NCI-H345 treated with DMSO at 0.1 percent for 48 hours (cell line): ENCODE measurements around the gene SCG5.

Source experiments
- DNase-seq: peaks from one replicate; lab custom pipeline; 2025; ENCODE audit not compliant: unreplicated experiment; lab: John Stamatoyannopoulos, UW

Gene SCG5

DNA sequence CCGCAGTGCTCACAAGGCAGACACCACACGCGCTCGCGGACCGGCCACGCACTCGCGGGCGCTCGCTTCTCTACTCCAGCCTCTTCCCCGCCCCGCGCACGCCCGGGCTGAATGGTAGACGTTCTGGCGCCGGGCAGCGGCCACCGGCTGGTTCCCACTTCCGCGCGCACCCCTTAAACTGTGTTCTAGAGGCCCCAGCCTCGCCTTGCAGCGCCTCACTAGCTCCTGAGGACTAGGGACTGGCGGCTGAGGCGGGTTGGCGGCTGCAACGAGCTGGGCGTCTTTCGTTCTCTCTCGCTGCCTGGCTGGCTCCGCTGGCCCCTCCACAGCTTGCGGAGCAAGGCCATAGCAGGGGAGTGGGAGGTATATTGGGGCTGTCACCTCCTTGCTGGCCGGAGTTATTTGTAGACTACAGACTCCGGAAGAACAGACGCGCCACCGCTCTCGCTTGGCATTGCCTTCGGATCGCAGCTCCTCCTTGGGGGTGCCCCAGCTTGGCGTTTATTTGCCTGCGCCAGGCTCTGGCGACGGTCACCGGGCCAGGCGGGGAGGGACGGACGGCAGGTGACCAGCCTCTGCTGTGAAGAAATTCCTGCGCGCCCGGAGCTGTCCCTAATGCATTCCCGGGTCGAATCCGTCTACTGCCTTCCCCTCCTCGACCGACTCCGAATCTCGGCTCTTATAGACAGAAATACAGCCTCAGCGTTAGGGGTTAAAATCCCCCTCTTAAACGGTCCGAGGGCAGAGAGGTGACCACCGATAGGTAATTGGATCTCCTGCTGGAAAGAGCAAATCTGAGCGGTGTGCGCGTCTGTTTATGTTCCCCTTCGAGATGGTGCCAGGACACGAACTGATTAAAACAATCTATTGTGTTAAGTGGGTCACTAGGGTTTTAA is 77.6 kb downstream of the SCG5 start:
- no peak for DNase-seq

DNA sequence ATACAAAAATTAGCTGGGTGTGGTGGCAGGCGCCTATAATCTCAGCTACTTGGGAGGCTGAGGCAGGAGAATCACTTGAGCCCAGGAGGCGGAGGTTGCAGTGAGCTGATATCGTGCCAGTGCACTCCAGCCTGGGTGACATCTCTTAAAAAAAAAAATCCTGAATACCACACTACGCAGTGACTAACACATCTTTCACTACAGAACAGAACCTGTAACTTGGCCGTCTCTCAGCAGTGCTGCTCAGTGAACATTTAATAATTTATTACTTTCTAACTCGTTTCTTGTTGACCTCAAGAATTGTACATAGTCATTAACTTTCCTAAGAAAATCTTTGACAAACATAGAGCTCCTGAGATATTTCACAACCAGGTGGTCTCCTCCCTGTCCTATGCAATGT is 80.1 kb downstream of the SCG5 start:
- DNase-seq: no peak

DNA sequence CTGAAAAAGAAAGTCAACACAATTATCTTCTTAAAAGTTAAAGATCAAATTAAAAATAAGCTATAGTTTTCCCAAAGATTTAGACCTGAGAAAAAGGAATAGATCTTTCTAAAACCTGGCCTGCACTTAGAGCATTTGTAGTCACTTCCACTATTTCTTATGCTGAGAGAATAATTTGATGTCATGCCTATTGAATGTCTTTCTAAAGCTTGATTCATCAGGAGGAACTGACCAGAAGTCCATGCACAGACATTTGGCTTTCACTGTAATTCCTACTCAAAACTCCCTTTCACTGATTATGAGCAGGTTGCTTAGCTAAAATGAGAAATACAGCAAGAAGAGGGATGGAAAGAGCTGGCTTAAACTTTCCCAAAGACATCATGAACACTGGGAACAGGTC is 80.6 kb downstream of the SCG5 start:
- no peak for DNase-seq

DNA sequence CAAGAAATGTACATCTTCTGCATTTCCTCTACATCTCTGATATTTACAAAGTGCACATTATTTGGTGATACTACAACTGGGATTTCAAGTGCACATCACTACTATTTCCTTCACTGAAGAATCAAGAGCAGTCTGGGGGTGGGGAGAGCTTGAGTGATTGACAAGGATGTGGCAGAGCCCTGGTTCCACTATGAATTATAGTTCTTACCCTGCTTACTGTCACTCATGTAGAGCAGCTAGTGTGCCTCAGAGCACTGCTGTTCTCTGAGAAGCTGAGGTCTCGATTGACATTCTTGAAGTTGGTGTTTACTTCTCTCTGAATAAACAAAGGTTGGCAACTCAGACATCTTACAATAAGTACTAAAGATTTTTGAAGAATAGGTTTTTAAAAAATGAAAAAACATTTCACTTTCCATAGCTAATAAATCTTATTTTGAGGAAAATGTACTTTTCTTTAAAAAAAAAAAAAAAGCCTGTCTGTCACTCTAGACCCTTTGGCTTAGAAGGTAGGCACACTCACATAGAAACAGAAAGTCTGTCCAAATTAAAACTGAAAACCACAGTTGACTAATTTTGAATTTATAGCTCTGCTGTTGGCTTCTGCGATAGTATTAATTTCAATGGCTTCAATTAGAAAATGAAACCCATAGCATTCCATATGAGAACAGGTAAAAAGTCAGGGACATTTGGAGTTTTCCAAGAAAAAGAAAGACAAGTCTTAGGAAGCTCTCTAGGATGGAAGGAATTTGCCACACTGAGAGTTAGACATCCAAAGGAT is 81.8 kb downstream of the SCG5 start:
- DNase-seq: no peak

DNA sequence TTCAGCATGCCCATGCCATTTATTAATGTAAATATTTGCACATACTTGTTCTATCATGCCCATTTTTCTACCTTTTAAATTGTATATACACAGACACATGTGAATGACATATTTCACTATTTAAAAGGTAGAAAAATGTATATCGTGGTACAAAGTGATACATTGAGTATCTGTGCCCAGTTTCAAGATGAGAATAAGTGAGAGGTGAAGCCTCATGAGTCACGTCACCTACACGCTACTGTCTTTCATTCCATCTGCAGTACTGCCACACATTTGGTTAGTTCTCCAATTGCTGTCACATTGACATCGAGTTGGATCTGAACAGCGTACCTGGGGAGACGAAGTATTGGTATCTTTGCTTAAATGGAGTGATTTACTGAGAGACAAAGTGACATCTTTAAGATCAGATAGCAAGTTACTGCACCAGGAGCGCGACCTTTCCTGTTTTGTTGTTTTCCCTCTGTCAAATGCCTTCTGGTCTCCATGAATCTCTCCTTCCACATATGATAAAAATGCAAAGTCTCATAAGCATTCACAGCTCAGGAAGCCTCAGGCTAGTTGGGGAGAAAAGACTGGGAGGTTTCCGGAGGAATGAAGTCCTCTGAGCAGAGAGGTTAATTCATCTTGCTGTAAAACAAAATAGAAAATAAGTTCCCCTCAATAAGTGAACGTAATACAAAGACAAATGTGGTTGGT is 88.3 kb downstream of the SCG5 start:
- DNase-seq: no peak

DNA sequence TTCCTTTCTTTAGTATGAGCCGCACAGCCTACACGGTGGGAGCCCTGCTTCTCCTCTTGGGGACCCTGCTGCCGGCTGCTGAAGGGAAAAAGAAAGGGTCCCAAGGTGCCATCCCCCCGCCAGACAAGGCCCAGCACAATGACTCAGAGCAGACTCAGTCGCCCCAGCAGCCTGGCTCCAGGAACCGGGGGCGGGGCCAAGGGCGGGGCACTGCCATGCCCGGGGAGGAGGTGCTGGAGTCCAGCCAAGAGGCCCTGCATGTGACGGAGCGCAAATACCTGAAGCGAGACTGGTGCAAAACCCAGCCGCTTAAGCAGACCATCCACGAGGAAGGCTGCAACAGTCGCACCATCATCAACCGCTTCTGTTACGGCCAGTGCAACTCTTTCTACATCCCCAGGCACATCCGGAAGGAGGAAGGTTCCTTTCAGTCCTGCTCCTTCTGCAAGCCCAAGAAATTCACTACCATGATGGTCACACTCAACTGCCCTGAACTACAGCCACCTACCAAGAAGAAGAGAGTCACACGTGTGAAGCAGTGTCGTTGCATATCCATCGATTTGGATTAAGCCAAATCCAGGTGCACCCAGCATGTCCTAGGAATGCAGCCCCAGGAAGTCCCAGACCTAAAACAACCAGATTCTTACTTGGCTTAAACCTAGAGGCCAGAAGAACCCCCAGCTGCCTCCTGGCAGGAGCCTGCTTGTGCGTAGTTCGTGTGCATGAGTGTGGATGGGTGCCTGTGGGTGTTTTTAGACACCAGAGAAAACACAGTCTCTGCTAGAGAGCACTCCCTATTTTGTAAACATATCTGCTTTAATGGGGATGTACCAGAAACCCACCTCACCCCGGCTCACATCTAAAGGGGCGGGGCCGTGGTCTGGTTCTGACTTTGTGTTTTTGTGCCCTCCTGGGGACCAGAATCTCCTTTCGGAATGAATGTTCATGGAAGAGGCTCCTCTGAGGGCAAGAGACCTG is 89.5 kb downstream of the SCG5 start:
- no peak for DNase-seq

DNA sequence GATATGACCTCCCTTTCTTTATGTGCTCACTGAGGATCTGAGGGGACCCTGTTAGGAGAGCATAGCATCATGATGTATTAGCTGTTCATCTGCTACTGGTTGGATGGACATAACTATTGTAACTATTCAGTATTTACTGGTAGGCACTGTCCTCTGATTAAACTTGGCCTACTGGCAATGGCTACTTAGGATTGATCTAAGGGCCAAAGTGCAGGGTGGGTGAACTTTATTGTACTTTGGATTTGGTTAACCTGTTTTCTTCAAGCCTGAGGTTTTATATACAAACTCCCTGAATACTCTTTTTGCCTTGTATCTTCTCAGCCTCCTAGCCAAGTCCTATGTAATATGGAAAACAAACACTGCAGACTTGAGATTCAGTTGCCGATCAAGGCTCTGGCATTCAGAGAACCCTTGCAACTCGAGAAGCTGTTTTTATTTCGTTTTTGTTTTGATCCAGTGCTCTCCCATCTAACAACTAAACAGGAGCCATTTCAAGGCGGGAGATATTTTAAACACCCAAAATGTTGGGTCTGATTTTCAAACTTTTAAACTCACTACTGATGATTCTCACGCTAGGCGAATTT is 91.2 kb downstream of the SCG5 start:
- no peak for DNase-seq

DNA sequence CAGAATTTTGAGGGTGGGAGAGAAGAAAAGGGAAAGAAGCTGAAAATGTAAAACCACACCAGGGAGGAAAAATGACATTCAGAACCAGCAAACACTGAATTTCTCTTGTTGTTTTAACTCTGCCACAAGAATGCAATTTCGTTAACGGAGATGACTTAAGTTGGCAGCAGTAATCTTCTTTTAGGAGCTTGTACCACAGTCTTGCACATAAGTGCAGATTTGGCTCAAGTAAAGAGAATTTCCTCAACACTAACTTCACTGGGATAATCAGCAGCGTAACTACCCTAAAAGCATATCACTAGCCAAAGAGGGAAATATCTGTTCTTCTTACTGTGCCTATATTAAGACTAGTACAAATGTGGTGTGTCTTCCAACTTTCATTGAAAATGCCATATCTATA is 91.8 kb downstream of the SCG5 start:
- no peak for DNase-seq

DNA sequence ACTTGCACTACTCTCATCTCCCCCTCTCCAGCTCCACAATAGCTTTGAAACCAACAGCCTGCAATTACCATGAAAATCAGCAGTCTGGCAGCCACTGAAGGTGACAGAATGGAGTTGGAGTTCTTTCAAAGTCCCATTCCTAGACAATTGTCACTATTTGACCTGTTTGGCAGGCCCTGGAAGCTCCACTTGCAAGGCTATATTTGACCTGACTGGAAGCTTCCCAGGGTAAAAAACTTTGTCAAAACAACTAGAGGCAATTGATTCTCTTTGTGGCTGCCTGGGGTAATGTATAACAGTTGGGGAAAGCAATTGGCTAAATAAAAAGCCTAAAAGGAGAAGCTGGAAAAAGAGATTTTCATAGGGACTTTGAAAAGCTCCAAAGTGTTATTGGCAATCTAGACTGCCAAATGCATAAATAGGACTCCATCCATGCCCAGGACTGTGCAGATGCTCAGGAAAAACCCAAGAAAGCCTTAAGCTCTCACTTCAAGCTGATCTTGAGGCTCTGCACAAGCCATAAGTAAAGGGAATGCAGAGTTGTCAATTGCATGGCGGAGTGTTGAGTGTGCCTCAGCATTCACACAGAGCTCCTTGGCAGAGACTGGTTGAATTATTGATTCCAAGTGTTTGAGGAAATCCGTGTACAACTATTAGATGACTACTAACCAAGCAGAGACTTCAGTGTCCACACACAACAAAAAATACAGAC is 94.6 kb downstream of the SCG5 start:
- DNase-seq: no peak

DNA sequence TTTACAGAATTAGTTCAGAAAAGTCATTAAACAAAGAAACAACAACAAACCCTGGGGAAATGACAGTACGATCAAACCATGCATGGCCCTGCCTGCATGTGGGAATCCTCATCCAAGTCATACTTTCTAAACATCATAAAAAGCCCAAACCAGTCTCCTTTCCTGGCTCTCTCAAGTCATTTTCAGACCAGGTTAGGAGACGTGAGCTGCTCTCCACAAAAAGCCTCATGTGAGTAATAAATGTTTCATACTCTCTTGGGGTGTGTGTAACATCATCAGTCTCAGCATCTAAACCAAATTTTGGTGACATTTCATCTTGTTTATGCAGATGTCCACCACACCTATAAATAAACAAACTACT is 95.2 kb downstream of the SCG5 start:
- DNase-seq: no peak

DNA sequence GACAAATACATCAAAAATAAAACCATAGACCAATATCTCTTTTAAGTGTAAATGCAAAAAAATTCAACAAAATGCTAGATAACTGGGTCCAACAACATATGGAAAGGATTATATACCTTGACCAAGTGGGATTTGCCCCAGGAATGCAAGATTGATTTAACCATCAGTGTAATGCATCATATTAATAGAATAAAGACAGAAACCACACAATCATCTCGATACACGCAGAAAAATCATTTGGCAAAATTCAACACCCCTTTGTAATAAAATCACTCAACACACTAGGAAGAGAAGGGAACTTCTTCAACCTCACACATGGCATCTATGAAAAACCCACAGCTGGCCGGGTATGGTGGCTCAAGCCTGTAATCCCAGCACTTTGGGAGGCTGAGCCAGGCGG is 95.8 kb downstream of the SCG5 start:
- DNase-seq: no peak

DNA sequence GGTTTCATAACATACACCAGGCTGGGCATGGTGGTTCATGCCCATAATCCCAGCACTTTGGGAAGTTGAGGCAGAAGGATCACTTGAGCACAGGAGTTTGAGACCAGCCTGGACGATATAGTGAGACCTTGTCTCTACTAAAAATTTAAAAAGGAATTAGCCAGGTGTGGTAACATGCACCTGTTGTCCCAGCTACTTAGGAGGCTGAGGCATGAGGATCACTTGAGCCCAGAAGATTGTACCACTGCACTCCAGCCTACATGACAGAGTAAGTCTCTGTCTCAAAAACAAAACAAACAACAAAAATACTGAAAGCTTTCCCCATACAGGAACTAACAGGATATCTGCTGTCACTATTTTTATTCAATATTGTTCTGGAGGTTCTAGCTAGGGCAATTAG is 97.2 kb downstream of the SCG5 start:
- no peak for DNase-seq

DNA sequence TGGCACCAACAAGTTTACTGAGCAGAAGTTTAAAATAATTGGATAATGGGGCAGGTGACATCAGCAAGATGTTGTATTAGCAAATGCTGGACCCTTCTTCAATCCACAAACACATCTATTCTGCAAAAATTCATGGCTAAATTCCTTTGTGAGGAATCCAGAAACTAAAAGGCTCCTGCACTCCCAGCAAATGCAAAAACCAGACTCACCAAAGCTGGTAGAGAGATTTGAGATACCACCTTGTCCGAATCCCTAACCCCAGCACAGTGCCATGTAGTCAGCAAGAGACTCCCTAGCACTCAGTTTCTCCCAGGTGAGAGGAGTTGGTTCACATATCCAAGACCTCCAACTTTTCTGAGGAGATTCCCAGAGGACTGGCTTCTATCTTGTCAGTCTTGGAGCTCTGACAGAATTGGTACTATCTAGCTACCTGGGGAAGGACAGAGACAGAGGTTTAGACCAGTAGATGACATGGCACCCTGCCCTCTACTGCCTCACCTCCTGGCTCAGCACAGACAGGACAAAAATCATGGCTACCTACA is 98.1 kb downstream of the SCG5 start:
- DNase-seq: no peak

DNA sequence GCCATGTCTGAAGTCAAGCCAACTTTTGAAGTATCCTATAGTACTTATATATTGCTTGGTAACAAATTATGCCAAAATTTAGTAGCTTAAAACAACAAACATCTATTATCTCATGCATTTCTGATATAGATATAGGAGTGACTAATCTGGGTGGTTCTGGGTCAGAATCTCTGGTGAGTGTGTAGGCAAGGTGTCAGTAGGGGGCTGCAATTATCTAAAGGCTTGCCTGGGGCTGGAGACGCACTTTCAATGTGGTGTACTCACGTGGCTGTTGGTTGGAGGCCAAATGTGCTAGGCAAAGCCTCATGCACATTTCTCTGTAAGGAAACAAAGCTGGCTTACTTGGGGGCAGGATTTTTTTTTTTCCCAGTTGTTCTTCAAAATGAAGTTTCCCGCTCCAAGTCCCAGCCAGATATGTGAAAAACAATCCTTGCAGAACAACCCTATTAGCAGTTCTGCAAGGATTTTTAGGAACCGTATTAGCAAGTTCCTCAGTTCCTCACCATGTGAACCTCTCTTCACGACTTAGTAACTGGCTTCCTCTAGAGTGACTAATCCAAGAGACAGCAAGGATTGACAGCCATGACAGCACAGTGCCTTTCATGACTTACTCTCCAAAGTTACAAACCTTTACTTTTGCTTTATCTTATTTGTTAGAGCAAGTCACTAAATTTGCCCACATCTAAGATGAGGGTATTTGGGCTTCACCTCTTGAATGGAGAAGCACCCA is 102.1 kb downstream of the SCG5 start:
- DNase-seq: no peak

DNA sequence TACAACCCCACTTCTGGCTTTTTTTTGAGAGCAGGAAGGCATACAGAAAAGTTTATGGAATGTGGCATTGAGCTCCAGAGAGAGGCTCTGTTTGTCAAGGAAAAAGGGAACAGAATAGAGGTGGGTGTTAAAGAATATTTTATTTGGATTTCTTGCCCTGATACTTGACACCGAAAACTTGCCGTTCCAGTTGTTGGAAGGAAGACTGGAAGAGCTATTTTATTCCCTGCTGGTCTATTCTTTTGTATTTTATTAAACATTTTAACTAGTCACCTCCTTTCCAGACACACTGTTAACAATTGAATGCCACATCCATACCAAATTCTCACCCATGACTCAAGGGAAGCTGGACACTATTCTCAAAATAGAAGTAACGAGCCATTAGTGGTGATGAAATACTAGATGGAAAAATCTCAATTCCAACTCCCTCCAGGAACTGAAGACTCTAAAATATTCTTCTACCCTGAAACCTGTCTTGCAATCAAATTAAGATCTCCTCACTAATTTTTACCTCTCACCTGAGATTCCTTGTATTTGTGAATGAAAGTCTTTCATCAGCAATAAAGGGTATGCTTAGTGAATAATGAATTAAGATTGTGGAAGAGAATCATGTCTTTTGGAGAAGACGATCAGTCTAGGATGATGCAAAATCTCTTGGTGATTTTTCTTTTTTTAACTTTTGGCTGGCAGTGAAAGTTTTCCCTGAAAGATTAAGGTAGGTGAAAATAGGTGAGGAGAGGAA is 104.8 kb downstream of the SCG5 start:
- DNase-seq: no peak
